HEK293 (cell line): ENCODE measurements around the gene RPS29.

Source experiments
- BCL11A ChIP-seq: fragments of 450-650 bp; formaldehyde crosslinking; IDR thresholded peaks from 2 replicates; pipeline ENCODE4 v1.5.1; 2016; ENCODE audit warnings: low read depth, missing biosample characterization, missing genetic modification characterization
- RBAK ChIP-seq: fragments of 450-650 bp; formaldehyde crosslinking; IDR thresholded peaks from 2 replicates; pipeline ENCODE4 v1.5.1; 2016; ENCODE audit warnings: missing biosample characterization, missing genetic modification characterization
- ZBTB1 ChIP-seq: fragments of 450-650 bp; formaldehyde crosslinking; IDR thresholded peaks from 2 replicates; pipeline ENCODE4 v1.5.1; 2016; ENCODE audit warnings: missing biosample characterization, missing genetic modification characterization
- ZNF157 ChIP-seq: fragments of 450-650 bp; formaldehyde crosslinking; IDR thresholded peaks from 2 replicates; pipeline ENCODE4 v1.5.1; 2016; ENCODE audit warnings: missing biosample characterization, missing genetic modification characterization
- ZNF24 ChIP-seq: fragments of 450-650 bp; formaldehyde crosslinking; IDR thresholded peaks from 2 replicates; pipeline ENCODE4 v1.5.1; 2016; ENCODE audit warnings: missing biosample characterization, missing genetic modification characterization
- ZNF302 ChIP-seq: fragments of 450-650 bp; formaldehyde crosslinking; IDR thresholded peaks from 2 replicates; pipeline ENCODE4 v1.5.1; 2016; ENCODE audit warnings: missing biosample characterization, missing genetic modification characterization, low read depth
- ZNF473 ChIP-seq: fragments of 450-650 bp; formaldehyde crosslinking; IDR thresholded peaks from 2 replicates; pipeline ENCODE4 v1.5.1; 2017; ENCODE audit warnings: missing biosample characterization, missing genetic modification characterization
- ZNF48 ChIP-seq: fragments of 450-650 bp; formaldehyde crosslinking; IDR thresholded peaks from 2 replicates; pipeline ENCODE4 v1.5.1; 2016; ENCODE audit warnings: missing biosample characterization, missing genetic modification characterization
- ZNF510 ChIP-seq: fragments of 450-650 bp; formaldehyde crosslinking; IDR thresholded peaks from 2 replicates; pipeline ENCODE4 v1.5.1; 2018; ENCODE audit warnings: mild to moderate bottlenecking, missing genetic modification characterization, missing biosample characterization; ENCODE audit not compliant: insufficient replicate concordance
- TF ChIP-seq, protein P1 (sequence below): fragments of 450-650 bp; formaldehyde crosslinking; IDR thresholded peaks from 2 replicates; pipeline ENCODE4 v1.5.1; 2016; ENCODE audit warnings: missing biosample characterization, missing genetic modification characterization
- TF ChIP-seq, protein P2 (sequence below): fragments of 450-650 bp; formaldehyde crosslinking; IDR thresholded peaks from 2 replicates; pipeline ENCODE4 v1.5.1; 2016; ENCODE audit warnings: missing biosample characterization, missing genetic modification characterization
- TF ChIP-seq, protein P3 (sequence below): fragments of 450-650 bp; formaldehyde crosslinking; conservative IDR thresholded peaks from 2 replicates; pipeline ENCODE4 v1.5.1; 2016; ENCODE audit warnings: low read depth, missing biosample characterization, missing genetic modification characterization

DNA sequence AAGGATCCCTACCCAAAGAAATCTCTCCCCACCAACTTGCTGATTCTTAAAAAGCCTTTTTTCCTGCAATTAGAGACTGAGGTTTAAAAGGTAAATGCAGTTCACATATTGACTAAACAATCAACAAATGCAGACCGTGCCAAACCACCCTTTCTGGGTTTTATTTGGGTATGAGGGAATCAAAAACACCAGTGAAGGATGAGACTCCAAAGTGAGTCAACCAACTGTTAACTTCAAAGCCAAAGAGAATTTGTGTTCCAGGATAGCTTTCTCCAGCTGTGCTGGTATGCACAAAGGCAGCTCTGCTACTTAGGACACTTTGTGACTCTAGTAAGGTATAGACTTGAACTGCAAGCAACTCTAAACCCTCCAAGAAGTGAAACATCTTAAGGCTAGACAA, 39.4 kb downstream of the RPS29 start:
- no peak for TF ChIP-seq ZBTB1 (tag by site-specific recombination)
- TF ChIP-seq, protein P1, sequence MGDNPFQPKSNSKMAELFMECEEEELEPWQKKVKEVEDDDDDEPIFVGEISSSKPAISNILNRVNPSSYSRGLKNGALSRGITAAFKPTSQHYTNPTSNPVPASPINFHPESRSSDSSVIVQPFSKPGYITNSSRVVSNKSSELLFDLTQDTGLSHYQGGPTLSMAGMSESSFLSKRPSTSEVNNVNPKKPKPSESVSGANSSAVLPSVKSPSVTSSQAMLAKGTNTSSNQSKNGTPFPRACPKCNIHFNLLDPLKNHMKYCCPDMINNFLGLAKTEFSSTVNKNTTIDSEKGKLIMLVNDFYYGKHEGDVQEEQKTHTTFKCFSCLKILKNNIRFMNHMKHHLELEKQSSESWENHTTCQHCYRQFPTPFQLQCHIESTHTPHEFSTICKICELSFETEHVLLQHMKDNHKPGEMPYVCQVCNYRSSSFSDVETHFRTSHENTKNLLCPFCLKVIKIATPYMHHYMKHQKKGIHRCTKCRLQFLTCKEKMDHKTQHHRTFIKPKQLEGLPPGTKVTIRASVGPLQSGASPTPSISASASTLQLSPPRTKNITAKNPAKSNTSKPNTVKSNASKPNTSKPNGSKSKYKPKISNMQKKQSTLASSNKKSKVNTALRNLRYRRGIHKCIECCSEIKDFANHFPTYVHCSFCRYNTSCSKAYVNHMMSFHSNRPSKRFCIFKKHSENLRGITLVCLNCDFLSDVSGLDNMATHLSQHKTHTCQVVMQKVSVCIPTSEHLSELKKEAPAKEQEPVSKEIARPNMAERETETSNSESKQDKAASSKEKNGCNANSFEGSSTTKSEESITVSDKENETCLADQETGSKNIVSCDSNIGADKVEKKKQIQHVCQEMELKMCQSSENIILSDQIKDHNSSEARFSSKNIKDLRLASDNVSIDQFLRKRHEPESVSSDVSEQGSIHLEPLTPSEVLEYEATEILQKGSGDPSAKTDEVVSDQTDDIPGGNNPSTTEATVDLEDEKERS (tag by site-specific recombination), result no peak
- TF ChIP-seq, protein P2, sequence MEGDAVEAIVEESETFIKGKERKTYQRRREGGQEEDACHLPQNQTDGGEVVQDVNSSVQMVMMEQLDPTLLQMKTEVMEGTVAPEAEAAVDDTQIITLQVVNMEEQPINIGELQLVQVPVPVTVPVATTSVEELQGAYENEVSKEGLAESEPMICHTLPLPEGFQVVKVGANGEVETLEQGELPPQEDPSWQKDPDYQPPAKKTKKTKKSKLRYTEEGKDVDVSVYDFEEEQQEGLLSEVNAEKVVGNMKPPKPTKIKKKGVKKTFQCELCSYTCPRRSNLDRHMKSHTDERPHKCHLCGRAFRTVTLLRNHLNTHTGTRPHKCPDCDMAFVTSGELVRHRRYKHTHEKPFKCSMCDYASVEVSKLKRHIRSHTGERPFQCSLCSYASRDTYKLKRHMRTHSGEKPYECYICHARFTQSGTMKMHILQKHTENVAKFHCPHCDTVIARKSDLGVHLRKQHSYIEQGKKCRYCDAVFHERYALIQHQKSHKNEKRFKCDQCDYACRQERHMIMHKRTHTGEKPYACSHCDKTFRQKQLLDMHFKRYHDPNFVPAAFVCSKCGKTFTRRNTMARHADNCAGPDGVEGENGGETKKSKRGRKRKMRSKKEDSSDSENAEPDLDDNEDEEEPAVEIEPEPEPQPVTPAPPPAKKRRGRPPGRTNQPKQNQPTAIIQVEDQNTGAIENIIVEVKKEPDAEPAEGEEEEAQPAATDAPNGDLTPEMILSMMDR (tag by site-specific recombination), result no peak
- TF ChIP-seq ZNF473 (tag by site-specific recombination), result no peak
- no peak for TF ChIP-seq RBAK (tag by site-specific recombination)
- TF ChIP-seq, protein P3, sequence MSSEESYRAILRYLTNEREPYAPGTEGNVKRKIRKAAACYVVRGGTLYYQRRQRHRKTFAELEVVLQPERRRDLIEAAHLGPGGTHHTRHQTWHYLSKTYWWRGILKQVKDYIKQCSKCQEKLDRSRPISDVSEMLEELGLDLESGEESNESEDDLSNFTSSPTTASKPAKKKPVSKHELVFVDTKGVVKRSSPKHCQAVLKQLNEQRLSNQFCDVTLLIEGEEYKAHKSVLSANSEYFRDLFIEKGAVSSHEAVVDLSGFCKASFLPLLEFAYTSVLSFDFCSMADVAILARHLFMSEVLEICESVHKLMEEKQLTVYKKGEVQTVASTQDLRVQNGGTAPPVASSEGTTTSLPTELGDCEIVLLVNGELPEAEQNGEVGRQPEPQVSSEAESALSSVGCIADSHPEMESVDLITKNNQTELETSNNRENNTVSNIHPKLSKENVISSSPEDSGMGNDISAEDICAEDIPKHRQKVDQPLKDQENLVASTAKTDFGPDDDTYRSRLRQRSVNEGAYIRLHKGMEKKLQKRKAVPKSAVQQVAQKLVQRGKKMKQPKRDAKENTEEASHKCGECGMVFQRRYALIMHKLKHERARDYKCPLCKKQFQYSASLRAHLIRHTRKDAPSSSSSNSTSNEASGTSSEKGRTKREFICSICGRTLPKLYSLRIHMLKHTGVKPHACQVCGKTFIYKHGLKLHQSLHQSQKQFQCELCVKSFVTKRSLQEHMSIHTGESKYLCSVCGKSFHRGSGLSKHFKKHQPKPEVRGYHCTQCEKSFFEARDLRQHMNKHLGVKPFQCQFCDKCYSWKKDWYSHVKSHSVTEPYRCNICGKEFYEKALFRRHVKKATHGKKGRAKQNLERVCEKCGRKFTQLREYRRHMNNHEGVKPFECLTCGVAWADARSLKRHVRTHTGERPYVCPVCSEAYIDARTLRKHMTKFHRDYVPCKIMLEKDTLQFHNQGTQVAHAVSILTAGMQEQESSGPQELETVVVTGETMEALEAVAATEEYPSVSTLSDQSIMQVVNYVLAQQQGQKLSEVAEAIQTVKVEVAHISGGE, result no peak
- no peak for TF ChIP-seq ZNF510 (tag by site-specific recombination)
- no peak for TF ChIP-seq ZNF24 (tag by site-specific recombination)
- TF ChIP-seq ZNF48 (tag by site-specific recombination), result no peak
- TF ChIP-seq ZNF157, result no peak
- TF ChIP-seq ZNF302 (tag by site-specific recombination), result no peak
- TF ChIP-seq BCL11A, result no peak
